GM12878 (cell line): ENCODE measurements around the gene ADRA2C. TPM values are rescaled to one million over a fixed set of nuclear protein-coding genes. Genes with fewer than 3 reads are reported as not detected.

Source experiments
- ATAC-seq: fragments of 200-7000 bp; cut with Tn5 transposase; 3 replicates; pipeline ENCODE4 v1.9.1; 2020; ENCODE audit warnings: mild to moderate bottlenecking, moderate library complexity
- BruUV-seq: library from RNA; stranded (reverse); fragments of 400-500 nt; replicated peaks from 2 replicates; lab custom pipeline; 2021; lab: Mats Ljungman, UMichigan
- CTCF ChIA-PET: fragments of 300-600 bp; sonication (Branson Sonifier 250); formaldehyde crosslinking; extraction: SDS; loops from one replicate; lab custom pipeline; 2021; ENCODE audit warnings: inconsistent platforms; lab: Yijun Ruan, JAX
- POLR2A ChIA-PET: fragments of 350-600 bp; formaldehyde crosslinking; extraction: SDS; loops from one replicate; lab custom pipeline; 2021; ENCODE audit warnings: inconsistent platforms; lab: Charles Lee
- RAD21 ChIA-PET: fragments of 300-600 bp; sonication (Branson Sonifier 250); formaldehyde crosslinking; loops from one replicate; lab custom pipeline; 2023; ENCODE audit warnings: antibody characterized with exemption; ENCODE audit not compliant: unreplicated experiment; lab: Charles Lee
- SMC1A ChIA-PET: fragments of 300-600 bp; sonication (Branson Sonifier 250); formaldehyde crosslinking; loops from one replicate; lab custom pipeline; 2023; ENCODE audit not compliant: unreplicated experiment, uncharacterized antibody; lab: Charles Lee
- DNase-seq: peaks from one replicate; pipeline ENCODE4 v3.0.0-alpha.2; 2011; ENCODE audit warnings: low read depth, low spot score
- FAIRE-seq: peaks from 3 replicates; lab custom pipeline; 2011; peaks lifted over from hg19 to GRCh38; lab: Jason Lieb, UNC
- H2AFZ ChIP-seq: 2 replicates; pipeline ENCODE4 v1.6.0; 2011; ENCODE audit warnings: low read depth, low read length, control low read depth; ENCODE audit not compliant: control insufficient read depth
- H3K27ac ChIP-seq: 2 replicates; pipeline ENCODE4 v1.5.1; 2011; ENCODE audit warnings: control low read depth; ENCODE audit not compliant: control insufficient read depth, insufficient read depth
- H3K27me3 ChIP-seq, 2 experiments: replicated peaks in 1 of 2; 2 replicates each; pipeline versions ENCODE4 v1.6.0 to v1.6.1; 2011; ENCODE audit warnings: low read length in 1 of 2; ENCODE audit not compliant: control insufficient read depth in 2 of 2, insufficient read depth in 2 of 2
- H3K36me3 ChIP-seq, 2 experiments: 2 replicates each; pipeline ENCODE4 v1.5.1; 2011; ENCODE audit warnings: low read length in 1 of 2; ENCODE audit not compliant: control insufficient read depth in 2 of 2, insufficient read depth in 2 of 2
- H3K4me1 ChIP-seq: 2 replicates; pipeline ENCODE4 v1.6.1; 2011; ENCODE audit warnings: mild to moderate bottlenecking, low read length, moderate library complexity, mixed read lengths; ENCODE audit not compliant: control insufficient read depth, insufficient read depth
- H3K4me2 ChIP-seq: 2 replicates; pipeline ENCODE4 v1.6.0; 2011; ENCODE audit warnings: control low read depth; ENCODE audit not compliant: control insufficient read depth, insufficient read depth
- H3K4me3 ChIP-seq: fragments of 200-600 bp; sonication (generic); 2 replicates; pipeline ENCODE4 v1.5.1; 2016
- H3K79me2 ChIP-seq: 2 replicates; pipeline ENCODE4 v1.6.0; 2011; ENCODE audit warnings: low read length; ENCODE audit not compliant: control insufficient read depth, insufficient read depth
- H3K9ac ChIP-seq: 2 replicates; pipeline ENCODE4 v1.8.0; 2011; ENCODE audit warnings: low read length, control low read depth, mixed read lengths; ENCODE audit not compliant: control insufficient read depth, insufficient read depth
- H3K9me3 ChIP-seq: replicated peaks from 3 replicates; pipeline ENCODE4 v1.5.1; 2011; ENCODE audit warnings: mild to moderate bottlenecking, low read length; ENCODE audit not compliant: control insufficient read depth, insufficient read depth
- H4K20me1 ChIP-seq: 2 replicates; pipeline ENCODE4 v1.6.0; 2011; ENCODE audit not compliant: control insufficient read depth, insufficient read depth
- CHD1 ChIP-seq: IDR thresholded peaks from 2 replicates; pipeline ENCODE4 v1.6.1; 2012; ENCODE audit warnings: low read depth, low read length, improper control_type of control experiment
- FOXK2 ChIP-seq: fragments of 450-650 bp; IDR thresholded peaks from 2 replicates; pipeline ENCODE4 v1.6.1; 2017; ENCODE audit warnings: mild to moderate bottlenecking, moderate library complexity
- SKIL ChIP-seq: fragments of 450-650 bp; IDR thresholded peaks from 2 replicates; pipeline ENCODE4 v1.6.1; 2017; ENCODE audit warnings: mild to moderate bottlenecking, low read depth, inconsistent platforms; ENCODE audit not compliant: poor library complexity, severe bottlenecking
- TCF3 ChIP-seq: IDR thresholded peaks from 2 replicates; pipeline ENCODE4 v1.6.1; 2012; ENCODE audit warnings: low read depth, mild to moderate bottlenecking, low read length, borderline replicate concordance; ENCODE audit not compliant: insufficient read depth
- USF1 ChIP-seq: IDR thresholded peaks from 2 replicates; pipeline ENCODE4 v1.6.1; 2011; ENCODE audit warnings: borderline replicate concordance, low read depth, mild to moderate bottlenecking, moderate library complexity, mixed read lengths, low read length; ENCODE audit not compliant: insufficient read depth; ENCODE audit errors: extremely low read length
- ZNF592 ChIP-seq: fragments of 450-650 bp; IDR thresholded peaks from 2 replicates; pipeline ENCODE4 v1.6.1; 2017; ENCODE audit warnings: mild to moderate bottlenecking, moderate library complexity
- whole genome bisulfite sequencing: methylation state at CpG from one replicate; pipeline ENCODE4 v1.1.6; 2016; ENCODE audit warnings: low lambda C conversion rate; ENCODE audit not compliant: insufficient replicate concordance, insufficient coverage; ENCODE audit errors: missing lambda C conversion rate; 5-methylcytosine and 5-hydroxymethylcytosine counted together
- in situ Hi-C: fragments of 300-500 bp; cut with MboI; formaldehyde crosslinking; loops from 9 replicates; pipeline ENCODE4 v1.14.3; 2018; ENCODE audit warnings: mixed read lengths
- intact Hi-C: fragments of 100-400 bp; cut with micrococcal nuclease; formaldehyde crosslinking; loops from one replicate; pipeline ENCODE4 v1.14.2; 2022; ENCODE audit not compliant: unreplicated experiment
- polyA plus RNA-seq, 11 experiments: library from polyadenylated mRNA; depleted of rRNA in 4 of 11; unstranded in 6 of 11; stranded (reverse) in 5 of 11; fragments of >200 nt; fragmentation: Nextera tagmentation in 4 of 11; fragmentation: Illumina TruSeq in 1 of 11; extraction: Ambion mirVana in 4 of 11; extraction: Trizol in 1 of 11; gene quantifications; 1 replicate in 1 of 11; 2 replicates in 10 of 11; pipeline versions ENCODE4 v1.2.1 to v1.2.3, GENCODE V29; 2011 to 2016; ENCODE audit warnings: inconsistent platforms in 2 of 11, missing spikeins in 2 of 11, low read depth in 1 of 11
- total RNA-seq, 4 experiments: library from RNA; depleted of rRNA in 3 of 4; stranded (reverse); fragments of >200 nt in 3 of 4; fragmentation: Illumina TruSeq in 1 of 4; extraction: Trizol in 1 of 4; gene quantifications; 2 replicates each; pipeline versions ENCODE4 v1.2.1 to v1.2.3, GENCODE V29; 2013 to 2021

ADRA2C gene
- total and polyA plus RNA-seq, 10 of the 15 experiments (the other 5 are each of a cell fraction or from before 2014, with no cell fraction given), result 0.15 TPM; not detected in 9

GRCh38 chr4:3814053-3814570 is 47.9 kb downstream of the ADRA2C start:
- Histone ChIP-seq H3K9ac (no peak overlapping the region), H3K9me3 (no peaks in the 10 kb centered on the region), H3K27me3 (no peaks in the 10 kb centered on the region; a peak in 1 of 4 replicates), H3K27ac (no peak overlapping the region), H2AFZ (no peak overlapping the region), H3K4me2 (no peak overlapping the region), H3K79me2 (no peaks in the 10 kb centered on the region), H4K20me1 (no peaks in the 10 kb centered on the region), H3K36me3 (no peaks in the 10 kb centered on the region), H3K4me1 (no peaks in the 10 kb centered on the region)
- BruUV-seq, result no TSS peak
- intact Hi-C loops (no loop called here), in situ Hi-C loops (no loop called here)
- no peak for FAIRE-seq
- ChIA-PET POLR2A (no interaction called here), CTCF (no interaction called here), RAD21 (no interaction called here), SMC1A (no interaction called here)
- no peak for DNase-seq
- WGBS, result 13% methylated on average over 6 of the region's 6 CpGs
- no peak for ATAC-seq
- TF ChIP-seq SKIL (no peak), USF1 (no peak), ZNF592 (no peak), FOXK2 (no peak), CHD1 (no peak), TCF3 (no peak)
- TF ChIP-seq, all 136 proteins: peak for 0
- no peak overlapping the region for H3K4me3 ChIP-seq
